MM.1S (cell line): ENCODE results near the gene C1orf116.

Experiments used
- DNase-seq: peaks from one replicate; pipeline ENCODE4 v3.0.0-alpha.2; 2015
- H2AFZ ChIP-seq: fragments of 300-600 bp; sonication (generic); 2 replicates; pipeline ENCODE4 v1.6.0; 2016; ENCODE audit warnings: antibody characterized with exemption, low read length
- H3F3A ChIP-seq: fragments of 300-600 bp; sonication (generic); 2 replicates; pipeline ENCODE4 v1.6.1; 2016; ENCODE audit warnings: mild to moderate bottlenecking, antibody characterized with exemption, low read length, moderate library complexity, mixed read lengths; ENCODE audit not compliant: insufficient read depth
- H3K27ac ChIP-seq: fragments of 300-600 bp; sonication (generic); 2 replicates; pipeline ENCODE4 v1.5.1; 2016; ENCODE audit warnings: mild to moderate bottlenecking, low read length
- H3K27me3 ChIP-seq: fragments of 300-600 bp; sonication (generic); replicated peaks from 2 replicates; pipeline ENCODE4 v1.6.0; 2016; ENCODE audit warnings: low read length; ENCODE audit not compliant: insufficient read depth
- H3K36me3 ChIP-seq: fragments of 300-600 bp; sonication (generic); replicated peaks from 2 replicates; pipeline ENCODE4 v1.6.1; 2016; ENCODE audit warnings: mild to moderate bottlenecking, low read length, mixed read lengths; ENCODE audit not compliant: insufficient read depth
- H3K4me1 ChIP-seq: fragments of 300-600 bp; sonication (generic); 2 replicates; pipeline ENCODE4 v1.6.1; 2016; ENCODE audit warnings: low read length, mixed read lengths
- H3K4me2 ChIP-seq: fragments of 300-600 bp; sonication (generic); 2 replicates; pipeline ENCODE4 v1.6.0; 2016; ENCODE audit warnings: low read depth, low read length
- H3K4me3 ChIP-seq: fragments of 300-600 bp; sonication (generic); 2 replicates; pipeline ENCODE4 v1.5.1; 2016; ENCODE audit warnings: low read length, mixed read lengths
- H3K79me2 ChIP-seq: fragments of 300-600 bp; sonication (generic); 2 replicates; pipeline ENCODE4 v1.6.1; 2016; ENCODE audit warnings: mixed run types, low read length, mixed read lengths
- H3K9ac ChIP-seq: fragments of 300-600 bp; sonication (generic); 2 replicates; pipeline ENCODE4 v1.6.1; 2016; ENCODE audit warnings: low read length, mixed read lengths
- H3K9me2 ChIP-seq: fragments of 300-600 bp; sonication (generic); replicated peaks from 2 replicates; pipeline ENCODE4 v1.6.1; 2016; ENCODE audit warnings: mild to moderate bottlenecking, low read length, mixed read lengths; ENCODE audit not compliant: insufficient read depth
- H3K9me3 ChIP-seq: fragments of 300-600 bp; sonication (generic); replicated peaks from 2 replicates; pipeline ENCODE4 v1.6.1; 2016; ENCODE audit warnings: mild to moderate bottlenecking, low read length, mixed read lengths; ENCODE audit not compliant: insufficient read depth
- H4K20me1 ChIP-seq: fragments of 300-600 bp; sonication (generic); 2 replicates; pipeline ENCODE4 v1.6.1; 2016; ENCODE audit warnings: mild to moderate bottlenecking, low read length, moderate library complexity, mixed read lengths; ENCODE audit not compliant: insufficient read depth
- CTCF ChIP-seq: fragments of 300-600 bp; sonication (generic); IDR thresholded peaks from 2 replicates; pipeline ENCODE4 v1.5.1; 2016; ENCODE audit warnings: antibody characterized with exemption, low read length, mixed read lengths
- EZH2 ChIP-seq: fragments of 300-600 bp; sonication (generic); optimal IDR thresholded peaks from 2 replicates; pipeline ENCODE3; 2017; ENCODE audit warnings: low read depth, mild to moderate bottlenecking, antibody characterized with exemption, low read length, mixed read lengths
- EZH2phosphoT487 ChIP-seq: fragments of 300-600 bp; sonication (generic); IDR thresholded peaks from 2 replicates; pipeline ENCODE4 v1.6.1; 2018; ENCODE audit warnings: antibody characterized with exemption, low read length

C1orf116 gene

GRCh38 chr1:207052911-207053769 lies 20.6 kb upstream of the C1orf116 start, which contains the start of gene PFKFB2:
Gene PFKFB2 (plus strand): TSS chr1:207053275. CDS start chr1:207054718, 1,443 bp downstream.
- Histone ChIP-seq H3K9me3 (no peaks in the 10 kb centered on the region), H3K79me2 (peaks cover 27% of the 10 kb centered on the region), H3K4me1 (peaks cover 31% of the 10 kb centered on the region), H2AFZ (peak within 1 kb of the TSS; percentile 94), H3K27me3 (no peaks in the 10 kb centered on the region), H3K27ac (peak within 1 kb of the TSS; percentile 74), H3K9me2 (no peaks in the 10 kb centered on the region), H3K4me3 (peak within 1 kb of the TSS; percentile 84), H3K9ac (peak within 1 kb of the TSS; percentile 77), H3K36me3 (peaks cover 8% of the 10 kb centered on the region; the same call in 1 of the 2 replicates), H3K4me2 (peak within 1 kb of the TSS; percentile 89), H4K20me1 (no peaks in the 10 kb centered on the region), H3F3A (peaks cover 40% of the 10 kb centered on the region)
- DNase-seq, result peak; percentile 98
- TF ChIP-seq EZH2, result no peak
- TF ChIP-seq CTCF, result peak; percentile 24
- TF ChIP-seq EZH2phosphoT487, result no peak

- H3K4me2 ChIP-seq, result peak within 1 kb of the TSS; percentile 69
- H3K27me3 ChIP-seq, result no peaks in the 10 kb centered on the region
- H3K9me2 ChIP-seq, result no peaks in the 10 kb centered on the region
- H3K4me3 ChIP-seq, result peak within 1 kb of the TSS; percentile 94
- H2AFZ ChIP-seq, result peak within 1 kb of the TSS; percentile 83
- peaks cover 44% of the 10 kb centered on the region for H3K79me2 ChIP-seq
- H3K9me3 ChIP-seq, result no peaks in the 10 kb centered on the region
- peaks cover 38% of the 10 kb centered on the region for H3F3A ChIP-seq
- no peak for DNase-seq
- TF ChIP-seq EZH2 (no peak), CTCF (no peak), EZH2phosphoT487 (no peak)
- H3K4me1 ChIP-seq, result peaks cover 33% of the 10 kb centered on the region
- peak within 1 kb of the TSS; percentile 82 for H3K9ac ChIP-seq
- H4K20me1 ChIP-seq, result no peaks in the 10 kb centered on the region
- H3K36me3 ChIP-seq, result peaks cover 8% of the 10 kb centered on the region; the same call in 1 of the 2 replicates
- peak within 1 kb of the TSS; percentile 50 for H3K27ac ChIP-seq
Observed at GRCh38 chr1:207051191-207051943, 18.8 kb upstream of the C1orf116 start, which contains the start of gene YOD1. Gene YOD1 (minus strand): TSS chr1:207051208. CDS start chr1:207051030, 178 bp downstream.

- peak; percentile 99 for DNase-seq
- peak overlapping the region; percentile 94 for H3K4me3 ChIP-seq
- H3K4me1 ChIP-seq, result peaks cover 33% of the 10 kb centered on the region
- H3K9me2 ChIP-seq, result no peaks in the 10 kb centered on the region
- H3K9ac ChIP-seq, result peak overlapping the region; percentile 82
- no peaks in the 10 kb centered on the region for H3K9me3 ChIP-seq
- H3K27ac ChIP-seq, result peak overlapping the region; percentile 50
- H2AFZ ChIP-seq, result peak overlapping the region; percentile 83
- H4K20me1 ChIP-seq, result no peaks in the 10 kb centered on the region
- H3K27me3 ChIP-seq, result no peaks in the 10 kb centered on the region
- peaks cover 9% of the 10 kb centered on the region; the same call in 1 of the 2 replicates for H3K36me3 ChIP-seq
- TF ChIP-seq CTCF (no peak), EZH2 (no peak), EZH2phosphoT487 (no peak)
- peak overlapping the region; percentile 69 for H3K4me2 ChIP-seq
- H3F3A ChIP-seq, result peaks cover 38% of the 10 kb centered on the region
- H3K79me2 ChIP-seq, result peaks cover 52% of the 10 kb centered on the region
Observed at GRCh38 chr1:207050480-207051190, 18.1 kb upstream of the C1orf116 start.
